RKO (cell line): ENCODE measurements around the gene ANO5.
"Not testable (repeated sequence)": the region's sequence is repeated elsewhere in the genome, so short reads cannot be mapped to it uniquely, and the experiment has no call there.

Experiments
- DNase-seq: peaks from one replicate; pipeline ENCODE4 v3.0.0-alpha.2; 2016; ENCODE audit warnings: low spot score

The ANO5 gene

DNA sequence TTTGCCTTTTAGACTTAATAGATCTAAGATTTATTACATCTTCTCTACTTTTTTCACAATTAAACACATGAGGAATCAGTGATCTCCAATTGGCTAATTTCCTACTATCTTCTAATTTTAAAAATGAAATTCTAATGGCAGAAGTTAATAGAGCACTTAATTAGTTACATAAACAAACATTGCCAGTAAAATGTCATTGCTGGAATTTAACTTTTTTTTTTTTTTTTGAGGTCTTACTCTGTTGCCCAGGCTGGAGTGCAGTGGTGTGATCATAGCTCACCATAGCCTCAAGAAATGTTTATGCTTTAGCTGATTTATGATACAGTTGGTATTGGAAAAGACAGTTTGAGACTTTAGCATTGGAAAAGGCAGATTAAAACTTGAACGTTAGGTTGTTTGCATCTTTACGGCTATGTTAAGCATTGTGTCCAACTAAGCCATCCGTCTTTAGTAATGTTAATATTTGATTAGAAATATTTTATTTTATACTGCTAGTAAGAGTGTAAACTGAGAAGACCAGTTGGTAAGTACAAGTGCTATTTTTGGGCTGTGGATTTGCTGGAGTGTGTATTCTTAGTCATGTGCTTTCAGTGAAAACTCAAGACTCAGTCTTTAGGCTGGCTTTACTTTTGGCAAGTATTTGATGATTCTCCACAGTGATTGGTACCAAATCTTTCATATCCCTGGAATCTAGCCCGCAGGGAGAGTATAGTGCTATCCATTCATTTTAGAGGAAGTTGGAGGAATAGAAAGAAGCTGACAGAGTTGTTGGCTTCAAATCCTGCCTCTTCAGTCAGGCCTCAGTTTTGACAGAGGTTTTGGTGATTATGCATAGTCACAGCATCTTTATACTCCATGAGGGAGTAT, 4.5 kb downstream of the ANO5 start:
- no peak for DNase-seq

DNA sequence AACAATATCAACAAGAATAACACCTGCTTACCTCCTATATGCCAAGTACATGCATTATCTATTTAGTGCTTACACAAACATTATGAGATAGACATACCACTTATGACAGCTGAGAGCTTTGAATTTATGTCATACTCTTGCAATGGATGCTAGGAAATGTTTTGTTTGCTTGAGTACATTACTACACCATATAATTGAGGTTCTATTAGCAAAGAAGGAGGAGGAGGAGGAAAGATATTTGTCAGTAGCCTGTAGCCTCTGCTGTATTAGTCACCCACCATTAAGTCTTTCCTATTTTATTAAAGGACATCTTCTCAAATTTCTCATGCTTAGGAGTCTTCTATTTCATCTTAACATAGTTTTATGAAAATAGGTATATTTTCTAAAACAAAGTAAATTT, 6.4 kb downstream of the ANO5 start:
- DNase-seq: no peak

DNA sequence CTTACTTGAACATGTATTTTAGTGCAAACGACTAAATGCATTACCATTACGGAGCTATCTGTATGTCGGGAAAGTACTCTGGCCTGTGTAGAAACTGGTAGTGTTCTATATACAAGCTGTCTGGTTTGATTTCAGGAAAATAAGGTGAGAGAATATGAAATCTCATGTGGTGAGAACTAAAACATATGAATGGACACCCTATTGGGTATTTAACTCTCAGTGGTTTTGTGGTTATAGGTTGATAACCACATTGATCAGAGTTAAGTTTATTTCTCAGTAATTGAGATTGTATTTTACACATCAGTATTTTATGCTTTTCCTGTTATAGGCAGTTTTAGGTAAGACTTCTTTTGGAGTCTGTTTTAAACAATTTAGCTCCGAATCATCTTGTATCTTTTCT, 10.4 kb downstream of the ANO5 start:
- DNase-seq: no peak

DNA sequence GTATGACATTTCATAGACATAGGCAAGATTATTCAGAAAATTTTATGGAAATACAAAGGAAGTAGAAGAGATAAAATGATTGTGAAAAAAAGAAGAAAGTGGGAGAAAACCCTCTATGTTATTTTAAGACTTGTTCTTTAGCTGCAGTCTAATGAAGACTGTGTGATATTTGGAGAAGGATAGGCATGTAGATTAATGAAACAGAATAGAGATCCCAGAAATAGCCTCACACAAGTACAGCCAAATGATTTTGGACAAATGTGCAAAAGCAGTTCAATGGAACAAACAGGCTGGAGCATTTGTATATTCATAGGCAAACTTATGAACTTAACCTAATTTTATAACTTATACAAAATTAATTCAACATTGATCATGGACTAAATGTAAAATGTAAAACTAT, 14.3 kb downstream of the ANO5 start:
- no peak for DNase-seq

DNA sequence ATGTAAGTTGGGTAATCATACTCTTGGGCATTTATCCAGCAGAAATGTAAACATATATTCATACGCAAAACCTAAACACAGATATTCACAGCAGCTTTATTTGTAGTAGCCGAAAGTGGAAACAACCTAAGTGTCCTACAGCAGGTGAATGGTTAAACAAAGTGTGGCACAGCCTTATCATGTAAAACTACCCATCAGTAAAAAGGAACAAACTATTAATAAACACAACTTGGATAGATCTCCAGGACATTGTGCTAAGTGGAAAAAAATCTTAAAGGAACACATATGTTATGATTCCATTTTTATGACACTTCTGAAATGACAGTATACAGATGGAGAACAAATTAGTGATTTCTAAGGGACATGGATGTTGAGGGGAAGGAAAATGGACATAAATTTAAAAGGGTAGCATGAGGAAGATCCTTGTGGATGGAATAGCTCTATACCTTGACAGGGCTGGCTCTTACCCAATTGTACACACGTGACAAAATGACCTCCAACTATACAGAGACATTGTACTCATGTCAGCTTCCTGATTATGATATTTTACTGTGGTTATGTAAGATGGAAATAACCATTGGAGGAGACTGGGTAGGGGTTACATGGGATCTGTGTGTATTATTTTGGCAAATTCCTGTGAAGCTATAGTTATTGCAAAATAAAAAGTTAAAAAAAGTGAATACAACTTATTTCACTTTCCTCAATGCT, 15.4 kb downstream of the ANO5 start:
- DNase-seq: no peak

DNA sequence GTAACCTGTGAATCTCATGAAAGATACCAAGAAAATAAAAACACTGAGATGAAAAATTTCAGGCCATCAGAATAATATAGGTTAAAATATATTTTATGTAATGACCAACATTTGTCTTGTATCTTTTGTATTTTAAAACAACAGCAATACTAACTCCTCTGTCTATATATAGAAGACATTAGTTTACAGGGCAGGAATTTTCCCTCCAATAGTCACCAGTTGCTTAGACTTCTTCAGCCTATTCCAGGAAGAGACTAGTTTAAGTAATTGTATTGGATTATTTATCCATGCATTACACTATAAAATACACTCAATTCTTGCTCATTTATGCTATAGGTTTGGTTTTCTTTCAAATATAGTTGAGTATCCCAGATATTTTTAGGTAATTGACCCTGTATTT, 24.1 kb downstream of the ANO5 start:
- DNase-seq: no peak

DNA sequence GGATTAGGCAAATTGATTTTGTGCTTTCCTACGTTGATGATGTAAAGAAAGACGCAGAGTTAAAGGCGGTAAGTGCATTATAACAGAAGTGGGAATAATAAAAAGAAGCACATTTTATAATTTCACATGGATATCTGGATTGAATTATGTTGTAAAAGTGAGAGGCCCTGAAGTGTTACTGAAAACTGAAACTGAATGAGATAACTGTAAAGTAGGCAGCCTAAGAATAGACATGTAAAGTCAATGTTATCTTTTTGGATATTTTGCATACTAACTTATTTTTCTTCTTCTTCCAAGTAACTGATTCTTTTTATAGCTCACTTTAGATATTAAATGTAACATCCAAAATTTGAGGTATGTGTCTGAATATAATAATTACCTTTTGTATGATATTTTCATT, 28.3 kb downstream of the ANO5 start:
- DNase-seq: no peak

DNA sequence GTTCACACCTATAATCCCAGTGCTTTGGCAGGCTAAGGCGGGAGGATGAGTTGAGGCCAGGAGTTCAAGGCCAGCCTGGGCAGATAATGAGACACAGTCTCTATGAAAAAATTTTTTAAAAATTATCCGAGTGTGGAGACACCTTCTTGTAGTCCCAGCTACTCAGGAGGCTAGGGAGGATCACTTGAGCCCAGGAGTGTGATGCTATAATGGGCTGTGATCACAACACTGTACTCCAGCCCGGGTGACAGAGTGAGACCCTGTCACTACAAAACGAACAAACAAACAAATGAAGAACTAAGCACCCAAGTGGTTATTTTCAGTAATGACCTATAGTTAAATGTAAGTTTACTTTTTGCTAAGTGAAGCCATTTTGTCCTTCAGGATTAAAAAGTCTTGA, 32.3 kb downstream of the ANO5 start:
- no peak for DNase-seq

DNA sequence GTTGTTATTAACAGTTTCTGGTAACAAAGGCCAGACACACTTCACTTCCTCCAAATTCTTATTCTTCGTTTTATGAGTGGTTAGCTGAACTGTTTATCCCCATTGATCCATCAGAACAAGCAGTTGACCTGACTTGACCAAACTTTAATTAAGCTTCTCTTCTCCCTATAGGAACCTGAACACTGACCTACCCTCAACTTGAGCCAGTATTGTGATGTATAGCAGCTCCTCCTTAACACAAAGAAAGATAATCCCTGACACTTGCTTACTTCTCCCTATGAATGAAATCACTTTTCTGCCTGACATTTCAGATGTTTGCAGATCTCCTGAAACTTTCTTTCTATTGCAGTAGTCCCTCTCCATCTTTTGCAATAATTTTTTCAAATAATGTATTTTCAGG, 41.9 kb downstream of the ANO5 start:
- DNase-seq: no peak

DNA sequence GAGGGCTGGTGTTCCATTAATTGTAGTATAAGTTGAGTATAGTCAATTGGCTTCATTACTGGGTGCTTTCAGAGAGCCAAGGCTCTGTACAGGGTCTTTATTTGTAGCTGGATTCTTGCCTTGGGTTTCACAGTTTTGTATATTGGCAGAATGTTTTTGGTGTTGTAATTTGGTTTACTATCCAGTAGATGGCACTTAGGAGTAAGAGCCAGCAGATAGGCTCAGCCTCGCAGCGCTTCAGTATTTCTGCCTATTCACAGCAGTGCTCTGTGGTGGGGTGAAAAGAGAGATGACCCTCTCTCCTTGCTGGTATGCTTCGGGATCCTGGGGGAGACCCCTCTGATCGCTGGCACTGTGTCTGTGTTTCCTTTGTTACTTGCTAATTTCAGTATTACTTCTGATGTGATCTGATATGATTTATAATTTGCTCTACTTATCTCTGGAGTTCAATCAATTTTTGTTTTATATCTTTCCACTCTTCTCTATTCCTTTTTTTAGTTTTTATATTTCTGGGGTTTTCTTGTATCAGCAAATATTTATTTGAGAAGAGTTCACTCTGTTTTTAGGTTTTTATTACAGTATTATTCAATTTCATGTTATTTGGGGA, 52.2 kb downstream of the ANO5 start:
- DNase-seq: peak; percentile 73

DNA sequence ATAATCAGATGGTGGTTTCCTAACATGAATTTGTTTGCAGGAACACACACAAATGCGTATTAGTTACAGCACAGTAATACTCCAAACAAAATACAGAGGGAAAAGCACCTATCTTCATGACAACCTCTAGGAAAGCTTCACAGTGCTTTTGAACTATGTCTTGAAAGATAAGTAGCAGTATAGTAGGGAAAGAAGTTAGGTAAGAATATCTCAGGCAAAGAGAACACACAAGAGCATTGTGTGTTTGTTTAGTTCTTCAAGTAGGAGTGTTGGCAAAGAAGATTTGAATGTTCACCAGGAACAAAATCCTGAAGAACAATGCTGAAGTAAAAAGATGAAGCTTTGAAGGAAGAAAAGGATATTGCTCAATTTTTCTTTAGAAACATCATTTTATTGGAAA, 54.1 kb downstream of the ANO5 start:
- no peak for DNase-seq

DNA sequence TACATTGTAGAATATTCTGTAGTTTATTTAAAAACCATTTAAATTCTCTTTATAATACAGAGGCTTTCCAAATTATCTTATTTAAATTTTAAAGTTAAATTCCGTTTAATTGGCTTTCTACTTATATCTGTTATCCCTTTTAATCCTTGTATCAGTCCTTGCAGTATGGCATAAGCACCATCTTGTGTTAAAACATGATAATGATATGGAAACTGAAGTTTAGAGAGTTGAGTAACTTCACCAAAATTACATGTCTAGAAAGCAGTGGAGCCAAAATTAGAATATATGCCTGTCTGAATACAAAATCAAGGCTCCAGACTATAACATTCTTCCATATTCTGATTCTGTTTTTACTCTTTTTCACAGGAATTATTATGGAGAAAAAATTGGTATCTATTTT, 57.0 kb downstream of the ANO5 start:
- DNase-seq: no peak

DNA sequence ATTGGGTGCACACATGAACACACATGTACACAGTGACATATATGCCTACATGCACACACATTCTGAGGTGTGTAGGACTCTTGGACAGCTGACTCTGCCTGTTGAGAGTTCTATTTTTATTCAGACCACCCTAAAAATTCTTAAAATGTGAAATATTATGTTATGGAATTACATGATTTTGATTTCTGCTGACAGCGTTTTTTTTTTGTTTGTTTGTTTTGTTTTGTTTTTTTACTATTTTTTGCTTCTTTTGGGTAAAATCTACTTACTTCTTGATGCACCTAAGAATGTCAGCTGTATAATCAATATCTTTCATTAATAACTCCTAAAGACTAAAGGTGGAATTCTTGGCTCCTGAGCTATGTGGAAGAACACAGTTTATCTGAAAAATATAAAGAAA, 64.0 kb downstream of the ANO5 start:
- no peak for DNase-seq

DNA sequence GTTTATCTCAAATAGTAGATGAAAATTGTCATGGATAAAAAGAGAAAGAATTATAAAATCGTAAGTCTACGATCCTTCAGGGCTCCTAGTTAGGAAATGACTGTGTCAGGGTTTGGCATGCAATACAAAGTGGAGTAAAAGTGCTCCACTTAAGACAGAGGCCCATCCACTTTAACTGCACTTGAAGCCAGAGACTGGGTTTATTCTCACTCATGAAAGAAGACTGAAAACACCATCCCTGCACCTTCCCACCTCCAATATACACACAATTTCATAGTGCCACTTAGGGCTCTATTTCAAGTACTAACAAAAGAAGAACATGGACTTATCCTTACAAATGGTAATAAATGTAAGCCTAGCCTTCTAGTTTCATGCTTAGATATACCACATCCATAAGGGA, 70.7 kb downstream of the ANO5 start:
- no peak for DNase-seq

DNA sequence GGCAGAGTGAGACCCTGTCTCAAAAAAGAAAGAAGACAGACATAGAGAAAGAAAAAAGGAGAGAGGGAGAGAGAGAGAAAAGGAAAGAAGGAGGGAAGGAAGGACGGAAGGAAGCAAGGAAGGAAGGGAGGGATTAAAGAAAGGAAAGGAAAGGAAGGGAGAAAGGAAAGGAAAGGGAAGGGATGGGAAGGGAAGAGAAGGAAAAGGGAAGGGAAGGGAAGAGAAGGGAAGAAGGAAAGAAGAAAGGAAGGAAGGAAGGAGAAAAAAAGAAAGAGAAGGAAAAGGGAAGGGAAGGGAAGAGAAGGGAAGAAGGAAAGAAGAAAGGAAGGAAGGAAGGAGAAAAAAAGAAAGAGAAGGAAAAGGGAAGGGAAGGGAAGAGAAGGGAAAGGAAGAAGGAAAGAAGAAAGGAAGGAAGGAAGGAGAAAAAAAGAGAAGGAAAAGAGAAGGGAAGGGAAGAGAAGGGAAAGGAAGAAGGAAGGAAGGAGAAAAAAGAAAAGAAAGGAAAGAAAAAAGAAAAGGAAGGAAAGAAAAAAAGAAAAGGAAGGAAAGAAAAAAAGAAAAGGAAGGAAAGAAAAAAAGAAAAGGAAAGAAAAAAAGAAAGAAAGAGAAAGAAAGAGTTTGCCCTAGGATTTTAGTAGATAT, 76.2 kb downstream of the ANO5 start:
- DNase-seq: not testable (repeated sequence)

DNA sequence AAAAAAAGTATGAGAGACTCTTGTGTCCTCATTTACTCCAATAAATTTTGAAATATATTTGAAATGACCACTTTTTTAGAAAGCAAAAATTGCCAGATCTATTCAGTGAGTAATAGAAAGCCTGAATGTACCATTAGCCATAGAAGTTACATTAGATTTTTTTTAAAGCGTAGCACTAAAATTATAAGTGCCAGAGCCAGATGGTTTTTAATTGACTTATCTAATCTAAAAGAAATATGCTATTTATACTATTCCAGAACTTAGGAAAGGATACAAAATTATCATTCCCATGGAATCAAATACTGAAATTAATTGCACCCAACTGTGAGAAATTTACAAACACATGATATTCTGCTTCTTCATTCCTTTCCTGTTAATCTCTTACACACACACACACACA, 80.9 kb downstream of the ANO5 start:
- DNase-seq: no peak

DNA sequence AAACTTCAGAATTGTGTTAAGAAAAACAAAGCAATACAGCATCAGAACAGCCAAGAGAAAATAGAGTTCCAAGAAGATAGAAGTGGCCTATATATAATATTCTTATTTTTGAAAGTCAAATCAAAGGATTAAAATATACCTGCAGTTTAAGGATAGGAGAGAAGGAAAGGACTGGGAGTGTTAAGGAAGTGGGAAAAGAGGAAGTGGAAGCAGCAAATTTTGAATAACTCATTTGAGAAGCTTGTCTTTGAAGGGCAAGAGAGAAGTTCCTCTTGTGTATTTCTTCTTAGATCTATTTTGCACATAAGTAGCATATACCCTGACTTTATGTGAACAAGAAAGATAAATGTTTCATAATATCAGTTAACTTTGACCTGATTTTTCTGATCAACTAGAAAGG, 82.7 kb downstream of the ANO5 start:
- DNase-seq: no peak

DNA sequence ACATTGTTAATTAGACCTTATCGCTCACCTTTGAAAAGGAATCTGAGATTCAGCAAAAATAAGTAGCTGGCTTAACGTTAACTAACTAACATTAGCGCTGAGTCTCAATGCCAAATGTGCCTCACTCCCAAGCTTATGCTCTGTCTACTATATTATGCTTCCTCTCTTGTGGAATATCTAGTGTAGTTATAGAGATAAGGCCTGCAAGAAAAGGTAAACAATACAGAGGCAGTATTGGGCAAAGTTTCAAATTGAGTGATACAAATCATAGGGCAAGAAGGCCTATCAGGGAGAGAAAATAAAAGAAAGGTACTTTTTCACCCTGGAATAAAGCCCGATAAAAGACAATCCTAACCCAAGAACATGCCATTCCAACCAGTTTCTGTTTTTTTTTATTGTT, 83.7 kb downstream of the ANO5 start:
- DNase-seq: no peak

DNA sequence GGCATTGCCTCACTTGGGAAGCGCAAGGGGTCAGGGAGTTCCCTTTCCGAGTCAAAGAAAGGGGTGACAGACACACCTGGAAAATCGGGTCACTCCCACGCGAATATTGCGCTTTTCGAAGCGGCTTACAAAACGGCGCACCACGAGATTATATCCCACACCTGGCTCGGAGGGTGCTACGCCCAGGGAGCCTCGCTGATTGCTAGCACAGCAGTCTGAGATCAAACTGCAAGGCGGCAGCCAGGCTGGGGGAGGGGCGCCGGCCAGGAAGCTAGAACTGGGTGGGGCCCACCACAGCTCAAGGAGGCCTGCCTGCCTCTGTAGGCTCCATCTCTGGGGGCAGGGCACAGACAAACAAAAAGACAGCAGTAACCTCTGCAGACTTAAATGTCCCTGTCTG, 92.1 kb downstream of the ANO5 start:
- not testable (repeated sequence) for DNase-seq

DNA sequence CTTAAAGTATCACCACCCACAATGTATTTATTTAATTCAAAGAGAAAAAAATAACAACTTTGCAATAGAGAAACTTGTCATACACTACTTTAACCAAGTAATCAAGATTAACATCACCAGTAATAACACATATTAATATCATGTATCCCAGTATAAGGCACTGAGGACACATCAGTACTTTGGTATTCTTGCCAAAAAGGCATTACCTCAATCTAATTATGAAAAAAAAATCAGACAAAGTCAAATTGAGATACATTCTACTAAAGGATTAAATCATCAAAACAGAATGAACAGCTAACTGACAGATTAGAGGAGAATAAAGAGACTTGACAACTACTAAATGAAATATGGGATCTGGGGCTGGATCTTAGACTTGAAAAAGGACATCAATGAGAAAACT, 109.5 kb downstream of the ANO5 start:
- no peak for DNase-seq

DNA sequence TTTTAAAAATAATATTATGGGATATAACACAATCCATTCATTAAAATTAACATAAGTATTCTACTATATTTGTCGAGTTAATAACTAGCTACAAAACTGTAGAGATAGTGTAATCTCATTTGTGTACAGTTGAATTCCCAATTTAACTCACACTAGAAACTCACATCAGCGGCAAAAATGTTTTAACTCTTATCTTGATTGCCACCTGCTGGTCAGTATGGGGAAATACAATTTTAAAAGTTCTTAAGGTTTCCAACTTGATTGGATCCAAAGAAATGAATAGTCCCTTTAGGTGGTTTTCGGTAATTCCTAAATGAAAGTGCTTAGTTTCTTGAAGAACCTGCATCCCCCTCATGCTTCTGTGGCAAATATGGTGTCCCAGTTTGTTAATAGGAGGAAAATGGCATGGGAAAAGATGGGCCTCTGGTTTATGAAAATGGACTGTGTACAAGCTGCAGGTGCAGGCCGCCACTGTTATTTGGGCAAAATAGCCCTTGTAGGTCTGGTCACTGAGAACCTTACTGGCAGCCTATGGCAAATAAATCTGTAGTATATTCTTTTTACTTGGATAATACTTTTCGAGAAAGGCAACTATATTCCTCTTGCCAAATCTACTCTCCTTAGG, 111.6 kb downstream of the ANO5 start:
- DNase-seq: peak; percentile 77

DNA sequence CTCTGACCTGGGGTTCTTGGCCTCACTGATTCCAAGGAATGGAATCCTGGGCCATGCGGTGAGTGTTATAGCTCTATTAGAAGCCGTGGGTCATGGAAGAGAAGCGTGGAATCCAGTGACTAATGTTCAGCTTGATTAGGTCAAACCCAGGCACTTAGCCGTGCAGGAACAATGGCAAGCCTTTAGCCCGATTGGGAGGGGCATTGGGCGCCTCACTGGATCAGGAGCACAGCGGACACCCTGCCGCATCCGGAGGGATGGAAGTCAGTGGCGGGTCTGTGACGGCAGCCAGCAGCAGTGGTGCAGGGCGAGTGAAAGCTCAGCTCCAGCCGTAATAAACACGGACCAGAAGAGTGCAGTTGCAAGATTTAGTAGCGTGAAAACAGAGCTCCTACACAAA, 124.8 kb downstream of the ANO5 start:
- no peak for DNase-seq
